ENCODE measurements around the gene C16orf54. TPM values are rescaled to one million over a fixed set of nuclear protein-coding genes. Genes with fewer than 3 reads are reported as not detected.
A peak's percentile ranks its signal among the peaks of the same experiment; 100 is the strongest.

The C16orf54 gene
- total and polyA plus RNA-seq, 9 of the 15 experiments (the other 6 are each of a cell fraction or from before 2014, with no cell fraction given), result 0.09 TPM; not detected in 8

- TF ChIP-seq, protein P1, sequence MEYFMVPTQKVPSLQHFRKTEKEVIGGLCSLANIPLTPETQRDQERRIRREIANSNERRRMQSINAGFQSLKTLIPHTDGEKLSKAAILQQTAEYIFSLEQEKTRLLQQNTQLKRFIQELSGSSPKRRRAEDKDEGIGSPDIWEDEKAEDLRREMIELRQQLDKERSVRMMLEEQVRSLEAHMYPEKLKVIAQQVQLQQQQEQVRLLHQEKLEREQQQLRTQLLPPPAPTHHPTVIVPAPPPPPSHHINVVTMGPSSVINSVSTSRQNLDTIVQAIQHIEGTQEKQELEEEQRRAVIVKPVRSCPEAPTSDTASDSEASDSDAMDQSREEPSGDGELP (CRISPR knock-in tag; IDR thresholded peaks at IDR 0.05; ENCODE audit: borderline replicate concordance), result peak; percentile 60; the same call in 1 of the 2 replicates
- TF ChIP-seq PHF21A (IDR thresholded peaks at IDR 0.05; ENCODE audit: borderline replicate concordance, low read depth), result no peak
- TF ChIP-seq E2F3 (CRISPR knock-in tag; IDR thresholded peaks at IDR 0.05), result no peak
- TF ChIP-seq SOX6 (IDR thresholded peaks at IDR 0.05), result peak; percentile 42; the same call in 1 of the 2 replicates
- TF ChIP-seq ZNF407 (IDR thresholded peaks at IDR 0.05; ENCODE audit: low read depth), result no peak
- TF ChIP-seq, protein P2, sequence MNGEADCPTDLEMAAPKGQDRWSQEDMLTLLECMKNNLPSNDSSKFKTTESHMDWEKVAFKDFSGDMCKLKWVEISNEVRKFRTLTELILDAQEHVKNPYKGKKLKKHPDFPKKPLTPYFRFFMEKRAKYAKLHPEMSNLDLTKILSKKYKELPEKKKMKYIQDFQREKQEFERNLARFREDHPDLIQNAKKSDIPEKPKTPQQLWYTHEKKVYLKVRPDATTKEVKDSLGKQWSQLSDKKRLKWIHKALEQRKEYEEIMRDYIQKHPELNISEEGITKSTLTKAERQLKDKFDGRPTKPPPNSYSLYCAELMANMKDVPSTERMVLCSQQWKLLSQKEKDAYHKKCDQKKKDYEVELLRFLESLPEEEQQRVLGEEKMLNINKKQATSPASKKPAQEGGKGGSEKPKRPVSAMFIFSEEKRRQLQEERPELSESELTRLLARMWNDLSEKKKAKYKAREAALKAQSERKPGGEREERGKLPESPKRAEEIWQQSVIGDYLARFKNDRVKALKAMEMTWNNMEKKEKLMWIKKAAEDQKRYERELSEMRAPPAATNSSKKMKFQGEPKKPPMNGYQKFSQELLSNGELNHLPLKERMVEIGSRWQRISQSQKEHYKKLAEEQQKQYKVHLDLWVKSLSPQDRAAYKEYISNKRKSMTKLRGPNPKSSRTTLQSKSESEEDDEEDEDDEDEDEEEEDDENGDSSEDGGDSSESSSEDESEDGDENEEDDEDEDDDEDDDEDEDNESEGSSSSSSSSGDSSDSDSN (IDR thresholded peaks at IDR 0.05; ENCODE audit: borderline replicate concordance in 1 of 2, low read depth in 2 of 2, low read length in 2 of 2), result peak in 1 of 2 experiments; percentile 84; a peak in 2 of 4 replicates
Observed at GRCh38 chr16:29784901-29785500, 39.2 kb upstream of the C16orf54 start (continued).
